ENCODE results near the gene CPVL. TPM values are rescaled to one million over a fixed set of nuclear protein-coding genes. Genes with fewer than 3 reads are reported as not detected.

CPVL gene
- total RNA-seq, 2 donors from 2014 or later = 4.7 to 48.3 TPM

GRCh38 chr7:29147821-29148220 lies 1.5 kb upstream of the CPVL start:
- Histone ChIP-seq H3K4me1 (replicated peaks) (no peaks in the 10 kb centered on the region), H3K9me3 (no peaks in the 10 kb centered on the region), H3K27me3 (replicated peaks; ENCODE audit: insufficient read depth) (no peaks in the 10 kb centered on the region), H3K27ac (no peak overlapping the region), H3K4me3 (no peak overlapping the region), H3K36me3 (no peaks in the 10 kb centered on the region)
- DNase-seq (ENCODE audit: low spot score) = no peak
- TF ChIP-seq POLR2A (IDR thresholded peaks at IDR 0.05) (no peak), CTCF (IDR thresholded peaks at IDR 0.05) (no peak), POLR2AphosphoS5 (IDR thresholded peaks at IDR 0.05) (no peak)
- 79% methylated on average over 4 of the region's 4 CpGs for WGBS
- intact Hi-C loops (cut with DNase I) = no loop called here

GRCh38 chr7:29146888-29147609 lies 712 bp upstream of the CPVL start:
- Histone ChIP-seq H3K4me3 (peak overlapping the region; percentile 26 to 28), H3K9me3 (no peaks in the 10 kb centered on the region), H3K27ac (peak overlapping the region in 1 of 2 donors; percentile 2), H3K36me3 (no peaks in the 10 kb centered on the region), H3K4me1 (replicated peaks) (no peaks in the 10 kb centered on the region), H3K27me3 (replicated peaks; ENCODE audit: insufficient read depth) (no peaks in the 10 kb centered on the region)
- intact Hi-C loops (cut with DNase I) = no loop called here
- TF ChIP-seq POLR2A (IDR thresholded peaks at IDR 0.05) = no peak
- TF ChIP-seq POLR2AphosphoS5 (IDR thresholded peaks at IDR 0.05) = peak; percentile 60
- DNase-seq (ENCODE audit: low spot score) = peak; percentile 15
- WGBS = 10% methylated on average over 14 of the region's 14 CpGs

GRCh38 chr7:29145553-29146056 lies 732 bp downstream of the CPVL start:
- DNase-seq (ENCODE audit: low spot score) = no peak
- Histone ChIP-seq H3K27me3 (replicated peaks; ENCODE audit: insufficient read depth) (no peaks in the 10 kb centered on the region), H3K9me3 (no peaks in the 10 kb centered on the region), H3K27ac (peak overlapping the region in 1 of 2 donors; percentile 11), H3K4me1 (replicated peaks) (no peaks in the 10 kb centered on the region), H3K36me3 (no peaks in the 10 kb centered on the region), H3K4me3 (peak overlapping the region; percentile 26 to 28)
- intact Hi-C loops (cut with DNase I) = no loop called here
- TF ChIP-seq POLR2AphosphoS5 (IDR thresholded peaks at IDR 0.05) (no peak), POLR2A (IDR thresholded peaks at IDR 0.05) (no peak), CTCF (IDR thresholded peaks at IDR 0.05) (no peak)
- 18% methylated on average over 8 of the region's 8 CpGs for WGBS

- TF ChIP-seq POLR2A (IDR thresholded peaks at IDR 0.05) (no peak), POLR2AphosphoS5 (IDR thresholded peaks at IDR 0.05) (no peak), CTCF (IDR thresholded peaks at IDR 0.05) (no peak)
- Histone ChIP-seq H3K27me3 (replicated peaks; ENCODE audit: insufficient read depth) (no peaks in the 10 kb centered on the region), H3K4me3 (no peak overlapping the region), H3K36me3 (no peaks in the 10 kb centered on the region), H3K9me3 (no peaks in the 10 kb centered on the region), H3K27ac (no peak overlapping the region), H3K4me1 (replicated peaks) (no peaks in the 10 kb centered on the region)
- intact Hi-C loops (cut with DNase I) = no loop called here
- DNase-seq (ENCODE audit: low spot score) = no peak
- 88% methylated on average over 2 of the region's 2 CpGs for WGBS
These were observed 2.6 kb downstream of the CPVL start for GRCh38 chr7:29143751-29144150.

GRCh38 chr7:29142021-29142727 lies 4.2 kb downstream of the CPVL start:
- intact Hi-C loops (cut with DNase I) = no loop called here
- no peak overlapping the region for H3K27ac ChIP-seq

More at GRCh38 chr7:29142021-29142727, 4.2 kb downstream of the CPVL start:
- no peak for DNase-seq (ENCODE audit: low spot score)
- H3K9me3 ChIP-seq = no peaks in the 10 kb centered on the region
- H3K27me3 ChIP-seq (replicated peaks; ENCODE audit: insufficient read depth) = no peaks in the 10 kb centered on the region
- no peak overlapping the region for H3K4me3 ChIP-seq
- TF ChIP-seq POLR2AphosphoS5 (IDR thresholded peaks at IDR 0.05) (no peak), CTCF (IDR thresholded peaks at IDR 0.05) (no peak), POLR2A (IDR thresholded peaks at IDR 0.05) (no peak)
- H3K36me3 ChIP-seq = no peaks in the 10 kb centered on the region
- H3K4me1 ChIP-seq (replicated peaks) = no peaks in the 10 kb centered on the region
- 75% methylated on average over 7 of the region's 7 CpGs for WGBS

All from prostate gland (tissue), 2 donors.